Tibial nerve (tissue), 4 donors: ENCODE measurements around the gene MRPL20. TPM values are rescaled to one million over a fixed set of nuclear protein-coding genes. Genes with fewer than 3 reads are reported as not detected.

Experiments used
- DNase-seq, 2 donors: peaks; one replicate each; pipeline ENCODE4 v3.0.0-alpha.2; 2019; ENCODE audit warnings: low spot score in 2 of 2
- H3K27ac ChIP-seq, 4 donors: fragments of 200-600 bp; sonication (generic) in 3 of 4; one replicate each; pipeline ENCODE4 v1.5.1; 2017 to 2019; ENCODE audit warnings: mild to moderate bottlenecking in 1 of 4
- H3K27me3 ChIP-seq, 2 donors: fragments of 200-600 bp; sonication (generic) in 1 of 2; one replicate each; pipeline versions ENCODE4 v1.5.1 to v1.6.0; 2017 to 2019
- H3K36me3 ChIP-seq, 3 donors: fragments of 200-600 bp; sonication (generic); one replicate each; pipeline ENCODE4 v1.5.1; 2018 to 2019
- H3K4me1 ChIP-seq, 4 donors: fragments of 200-600 bp; sonication (generic) in 3 of 4; one replicate each; pipeline ENCODE4 v1.5.1; 2017 to 2019
- H3K4me3 ChIP-seq, 4 donors: fragments of 200-600 bp; sonication (generic) in 3 of 4; one replicate each; pipeline ENCODE4 v1.5.1; 2017 to 2019; ENCODE audit warnings: mild to moderate bottlenecking in 1 of 4, moderate library complexity in 1 of 4
- H3K9me3 ChIP-seq, 4 donors: fragments of 200-600 bp; sonication (generic) in 3 of 4; one replicate each; pipeline ENCODE4 v1.5.1; 2017 to 2019
- CTCF ChIP-seq, 5 experiments: fragments of 200-600 bp in 3 of 5; fragments of 450-650 bp in 2 of 5; sonication (generic) in 3 of 5; IDR thresholded peaks; one replicate each; pipeline ENCODE4 v1.5.1; 2016 to 2019; ENCODE audit warnings: antibody characterized with exemption in 5 of 5, mild to moderate bottlenecking in 3 of 5, moderate library complexity in 2 of 5
- EP300 ChIP-seq, 2 donors: sonication (generic); formaldehyde crosslinking; IDR thresholded peaks; one replicate each; pipeline ENCODE4 v1.6.1; 2017; ENCODE audit warnings: antibody characterized with exemption in 2 of 2, mild to moderate bottlenecking in 1 of 2
- POLR2A ChIP-seq, 2 donors: fragments of 450-650 bp; IDR thresholded peaks; one replicate each; pipeline ENCODE4 v1.6.1; 2017; ENCODE audit warnings: antibody characterized with exemption in 2 of 2, mild to moderate bottlenecking in 2 of 2, moderate library complexity in 2 of 2
- WGBS, 2 donors: methylation state at CpG; one replicate each; pipeline ENCODE4 v1.1.5; 2018; 5-methylcytosine and 5-hydroxymethylcytosine counted together
- total RNA-seq, 4 donors: library from RNA; depleted of rRNA; stranded (reverse); fragments of >200 nt; gene quantifications; one replicate each; pipeline ENCODE4 v1.1.0, GENCODE V29; 2016

MRPL20 gene
- total RNA-seq, 4 donors from 2014 or later = 84.9 to 165 (median 139) TPM

DNA sequence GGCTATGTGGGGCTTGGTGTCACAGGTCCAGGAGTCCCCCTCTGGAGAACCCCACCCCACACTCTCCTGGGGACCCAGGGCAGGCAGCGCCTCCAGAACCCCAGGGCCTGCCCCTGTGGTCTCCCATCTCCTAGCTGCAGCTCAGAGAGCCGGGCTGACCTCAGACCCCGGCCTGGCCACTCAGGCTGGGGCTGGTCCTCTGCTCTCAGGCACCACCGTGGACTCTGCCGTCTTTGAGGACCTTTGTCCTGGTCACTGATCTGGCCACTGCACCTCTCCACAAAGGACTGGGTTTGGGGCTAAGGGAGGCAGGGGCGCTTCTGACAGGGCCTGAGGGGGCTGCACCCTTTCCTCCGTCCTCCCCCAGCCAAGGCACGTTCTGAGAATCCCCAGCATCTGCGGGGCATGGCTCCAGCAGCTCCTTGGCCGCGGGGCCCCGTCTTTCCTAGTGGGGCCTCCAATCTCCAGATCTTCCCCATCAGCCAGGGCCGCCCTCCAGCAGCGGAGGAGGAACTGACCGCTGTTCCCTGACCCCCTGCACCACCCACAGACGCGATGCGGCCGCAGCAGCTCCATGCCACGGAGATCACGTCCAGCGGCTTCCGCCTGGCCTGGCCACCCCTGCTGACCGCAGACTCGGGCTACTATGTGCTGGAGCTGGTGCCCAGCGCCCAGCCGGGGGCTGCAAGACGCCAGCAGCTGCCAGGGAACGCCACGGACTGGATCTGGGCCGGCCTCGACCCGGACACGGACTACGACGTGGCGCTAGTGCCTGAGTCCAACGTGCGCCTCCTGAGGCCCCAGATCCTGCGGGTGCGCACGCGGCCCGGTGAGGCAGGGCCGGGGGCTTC is 31.7 kb upstream of the MRPL20 start:
- H3K27ac ChIP-seq = peak overlapping the region in 3 of 4 donors; percentile 1 to 89 (median 43)
- no peaks in the 10 kb centered on the region for H3K9me3 ChIP-seq
- peak overlapping the region in 2 of 4 donors; percentile 1 to 63 for H3K4me3 ChIP-seq
- H3K4me1 ChIP-seq = peaks cover 0 to 78% (median 51%) of the 10 kb centered on the region in 4 donors
- DNase-seq = no peak
- peaks cover 0 to 18% (median 0%) of the 10 kb centered on the region in 3 donors for H3K36me3 ChIP-seq
- TF ChIP-seq EP300 (IDR thresholded peaks at IDR 0.05) (no peak), POLR2A (IDR thresholded peaks at IDR 0.05) (no peak), CTCF (IDR thresholded peaks at IDR 0.05) (no peak)
- 77 to 86% methylated on average over 40 to 42 of the region's 45 CpGs for WGBS, 2 donors
- peaks cover 0 to 6% of the 10 kb centered on the region in 2 donors for H3K27me3 ChIP-seq

DNA sequence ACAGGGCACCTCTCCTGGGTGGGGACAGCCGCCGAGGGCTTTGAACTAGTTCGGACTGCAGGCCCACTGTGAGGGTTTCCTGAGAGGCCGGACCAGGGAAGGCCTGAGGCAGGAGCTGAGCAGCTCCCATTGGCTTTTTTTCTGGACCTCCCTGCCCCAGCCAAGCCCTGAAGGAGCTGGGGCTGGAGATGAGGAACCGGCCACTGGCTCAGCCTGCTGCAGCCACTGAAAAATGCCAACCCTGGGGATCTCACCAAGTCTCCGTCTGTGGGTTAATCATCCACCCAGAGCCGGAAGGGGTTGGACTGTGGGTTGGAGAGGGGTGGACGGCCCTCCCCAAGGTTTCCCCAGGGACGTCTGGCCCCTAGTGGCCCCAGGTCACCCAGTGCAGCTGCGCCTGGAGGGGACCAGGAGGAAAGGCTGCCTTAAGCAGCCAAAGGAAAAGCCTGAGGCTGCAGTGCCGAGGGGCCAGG is 30.8 kb upstream of the MRPL20 start:
- peaks cover 0 to 6% of the 10 kb centered on the region in 2 donors for H3K27me3 ChIP-seq
- 33 to 52% methylated on average over 8 to 9 of the region's 11 CpGs for WGBS, 2 donors
- no peak for TF ChIP-seq CTCF (IDR thresholded peaks at IDR 0.05)
- TF ChIP-seq EP300 (IDR thresholded peaks at IDR 0.05) = no peak
- TF ChIP-seq POLR2A (IDR thresholded peaks at IDR 0.05) = no peak
- DNase-seq = no peak
- no peaks in the 10 kb centered on the region for H3K9me3 ChIP-seq
- H3K4me1 ChIP-seq = peaks cover 0 to 86% (median 60%) of the 10 kb centered on the region in 4 donors
- H3K4me3 ChIP-seq = peak overlapping the region in 2 of 4 donors; percentile 63 to 72
- H3K36me3 ChIP-seq = peaks cover 0 to 18% (median 0%) of the 10 kb centered on the region in 3 donors
- peak overlapping the region; percentile 4 to 89 (median 46) for H3K27ac ChIP-seq

GRCh38 chr1:1437033-1437903 is 30.2 kb upstream of the MRPL20 start:
- H3K27me3 ChIP-seq = peaks cover 0 to 6% of the 10 kb centered on the region in 2 donors
- H3K4me3 ChIP-seq = peak overlapping the region; percentile 15 to 72 (median 54)
- 47 to 68% methylated on average over 5 to 17 of the region's 31 CpGs for WGBS, 2 donors
- H3K4me1 ChIP-seq = peaks cover 0 to 92% (median 65%) of the 10 kb centered on the region in 4 donors
- TF ChIP-seq EP300 (IDR thresholded peaks at IDR 0.05) = no peak
- no peak for TF ChIP-seq CTCF (IDR thresholded peaks at IDR 0.05)
- TF ChIP-seq POLR2A (IDR thresholded peaks at IDR 0.05) = no peak
- DNase-seq = no peak
- no peaks in the 10 kb centered on the region for H3K9me3 ChIP-seq
- H3K27ac ChIP-seq = peak overlapping the region; percentile 43 to 89 (median 66)
- peaks cover 0 to 18% (median 0%) of the 10 kb centered on the region in 3 donors for H3K36me3 ChIP-seq

- H3K36me3 ChIP-seq = peaks cover 0 to 18% (median 0%) of the 10 kb centered on the region in 3 donors
- WGBS, 2 donors = 39 to 87% methylated on average over 2 to 3 of the region's 7 CpGs
- H3K4me3 ChIP-seq = peak overlapping the region; percentile 45 to 72 (median 56)
- TF ChIP-seq EP300 (IDR thresholded peaks at IDR 0.05) = no peak
- peaks cover 0 to 6% of the 10 kb centered on the region in 2 donors for H3K27me3 ChIP-seq
- peak overlapping the region; percentile 49 to 89 (median 84) for H3K27ac ChIP-seq
- no peaks in the 10 kb centered on the region for H3K9me3 ChIP-seq
- no peak for DNase-seq
- H3K4me1 ChIP-seq = peaks cover 6 to 93% (median 68%) of the 10 kb centered on the region in 4 donors
These were observed 29.5 kb upstream of the MRPL20 start for GRCh38 chr1:1436630-1437032.

- no peaks in the 10 kb centered on the region for H3K9me3 ChIP-seq
- peaks cover 0 to 6% of the 10 kb centered on the region in 2 donors for H3K27me3 ChIP-seq
- H3K4me1 ChIP-seq = peaks cover 9 to 93% (median 69%) of the 10 kb centered on the region in 4 donors
- DNase-seq = no peak
- WGBS, 2 donors = 10 to 25% methylated on average over 12 to 21 of the region's 40 CpGs
- H3K4me3 ChIP-seq = peak overlapping the region; percentile 45 to 72 (median 56)
- peaks cover 0 to 18% (median 0%) of the 10 kb centered on the region in 3 donors for H3K36me3 ChIP-seq
- H3K27ac ChIP-seq = peak overlapping the region; percentile 49 to 89 (median 84)
- no peak for TF ChIP-seq EP300 (IDR thresholded peaks at IDR 0.05)
- TF ChIP-seq CTCF (IDR thresholded peaks at IDR 0.05) = no peak
- no peak for TF ChIP-seq POLR2A (IDR thresholded peaks at IDR 0.05)
These were observed 29.0 kb upstream of the MRPL20 start for GRCh38 chr1:1435911-1436629.
